Parathyroid adenoma (tissue), 2 donors: Measurements from ENCODE around the gene ZBTB18.

Experiments
- H2AFZ ChIP-seq: fragments of 300-600 bp; sonication (generic); one replicate; pipeline ENCODE4 v1.7.0; 2017; ENCODE audit warnings: antibody characterized with exemption, mild to moderate bottlenecking
- H3K27ac ChIP-seq: fragments of 300-600 bp; sonication (generic); one replicate; pipeline ENCODE4 v1.7.0; 2017
- H3K27me3 ChIP-seq: fragments of 300-600 bp; sonication (generic); one replicate; pipeline ENCODE4 v1.7.0; 2017; ENCODE audit warnings: low read length; ENCODE audit not compliant: control insufficient read depth, insufficient read depth
- H3K36me3 ChIP-seq: fragments of 300-600 bp; sonication (generic); one replicate; pipeline ENCODE4 v1.7.0; 2017; ENCODE audit warnings: low read length; ENCODE audit not compliant: control insufficient read depth, insufficient read depth
- H3K4me1 ChIP-seq: fragments of 300-600 bp; sonication (generic); one replicate; pipeline ENCODE4 v1.7.0; 2017; ENCODE audit warnings: control low read depth
- H3K4me2 ChIP-seq: fragments of 300-600 bp; sonication (generic); one replicate; pipeline ENCODE4 v1.7.0; 2017; ENCODE audit warnings: low read length
- H3K4me3 ChIP-seq: fragments of 300-600 bp; sonication (generic); one replicate; pipeline ENCODE4 v1.7.0; 2017; ENCODE audit warnings: low read depth, low read length
- H3K79me2 ChIP-seq: fragments of 300-600 bp; sonication (generic); one replicate; pipeline ENCODE4 v1.7.0; 2017; ENCODE audit warnings: control low read depth
- H3K9ac ChIP-seq: fragments of 300-600 bp; sonication (generic); one replicate; pipeline ENCODE4 v1.7.0; 2017; ENCODE audit warnings: mild to moderate bottlenecking
- H3K9me3 ChIP-seq: fragments of 300-600 bp; sonication (generic); one replicate; pipeline ENCODE4 v1.7.0; 2017; ENCODE audit warnings: low read length; ENCODE audit not compliant: control insufficient read depth
- TF ChIP-seq, protein P1 (sequence below): fragments of 300-600 bp; sonication (generic); IDR thresholded peaks from one replicate; pipeline ENCODE4 v1.7.0; 2017; ENCODE audit warnings: antibody characterized with exemption, mild to moderate bottlenecking
- donor health status: primary hyperparathyroidism.

The ZBTB18 gene

DNA sequence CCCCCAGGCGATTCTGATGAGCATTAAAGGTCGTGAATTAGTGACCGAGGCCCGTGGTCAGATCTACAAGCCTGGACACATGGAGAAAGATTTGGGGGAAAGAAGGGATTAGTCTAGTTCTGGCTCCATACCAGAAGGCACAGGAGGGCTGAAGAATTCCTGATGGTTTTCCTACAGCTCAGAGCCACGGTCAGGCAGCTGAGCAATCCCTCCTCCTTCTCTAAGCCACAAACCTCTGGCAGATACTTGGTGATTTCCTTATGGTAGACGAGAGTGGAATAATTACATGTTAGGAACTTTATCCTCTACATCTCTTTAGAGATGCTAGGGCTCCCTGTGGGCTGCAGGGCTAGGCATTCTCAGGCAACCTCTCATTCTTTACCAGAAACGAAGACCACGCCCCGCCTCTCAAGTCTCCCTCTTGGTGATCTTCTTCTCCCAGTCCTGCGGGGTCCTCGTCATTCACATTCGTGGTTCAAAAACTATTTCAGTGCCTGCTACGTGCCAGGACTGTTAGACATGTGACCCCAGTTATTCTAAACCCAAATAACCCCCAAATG lies 20.5 kb upstream of the ZBTB18 start:
- H3K27me3 ChIP-seq = no peaks in the 10 kb centered on the region
- no peak overlapping the region for H3K4me3 ChIP-seq
- H3K9me3 ChIP-seq = no peaks in the 10 kb centered on the region
- no peaks in the 10 kb centered on the region for H3K79me2 ChIP-seq
- H3K9ac ChIP-seq = no peak overlapping the region
- H2AFZ ChIP-seq = no peak overlapping the region
- no peaks in the 10 kb centered on the region for H3K36me3 ChIP-seq
- H3K27ac ChIP-seq = no peak overlapping the region
- H3K4me2 ChIP-seq = no peak overlapping the region
- H3K4me1 ChIP-seq = no peaks in the 10 kb centered on the region
- TF ChIP-seq, protein P1, sequence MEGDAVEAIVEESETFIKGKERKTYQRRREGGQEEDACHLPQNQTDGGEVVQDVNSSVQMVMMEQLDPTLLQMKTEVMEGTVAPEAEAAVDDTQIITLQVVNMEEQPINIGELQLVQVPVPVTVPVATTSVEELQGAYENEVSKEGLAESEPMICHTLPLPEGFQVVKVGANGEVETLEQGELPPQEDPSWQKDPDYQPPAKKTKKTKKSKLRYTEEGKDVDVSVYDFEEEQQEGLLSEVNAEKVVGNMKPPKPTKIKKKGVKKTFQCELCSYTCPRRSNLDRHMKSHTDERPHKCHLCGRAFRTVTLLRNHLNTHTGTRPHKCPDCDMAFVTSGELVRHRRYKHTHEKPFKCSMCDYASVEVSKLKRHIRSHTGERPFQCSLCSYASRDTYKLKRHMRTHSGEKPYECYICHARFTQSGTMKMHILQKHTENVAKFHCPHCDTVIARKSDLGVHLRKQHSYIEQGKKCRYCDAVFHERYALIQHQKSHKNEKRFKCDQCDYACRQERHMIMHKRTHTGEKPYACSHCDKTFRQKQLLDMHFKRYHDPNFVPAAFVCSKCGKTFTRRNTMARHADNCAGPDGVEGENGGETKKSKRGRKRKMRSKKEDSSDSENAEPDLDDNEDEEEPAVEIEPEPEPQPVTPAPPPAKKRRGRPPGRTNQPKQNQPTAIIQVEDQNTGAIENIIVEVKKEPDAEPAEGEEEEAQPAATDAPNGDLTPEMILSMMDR = no peak

DNA sequence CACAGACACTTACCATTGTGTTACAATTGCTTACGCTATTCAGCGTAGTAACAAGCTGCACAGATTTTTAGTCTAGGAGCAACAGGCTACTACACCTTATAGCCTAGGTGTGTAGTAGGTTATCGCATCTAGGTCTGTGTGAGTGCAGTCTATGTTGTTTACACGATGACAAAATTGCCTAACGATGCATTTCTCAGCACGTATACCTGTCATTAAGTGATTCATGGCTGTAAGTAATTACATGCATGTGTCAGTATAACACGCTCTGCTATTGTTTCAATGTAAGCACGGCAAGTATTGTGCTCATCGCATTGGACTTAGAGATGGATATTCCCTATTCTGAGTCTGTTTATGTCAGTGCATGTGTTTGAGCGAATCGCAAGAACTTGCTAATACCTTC lies 15.7 kb upstream of the ZBTB18 start:
- Histone ChIP-seq H3K27ac (no peak overlapping the region), H3K4me1 (no peaks in the 10 kb centered on the region), H3K36me3 (no peaks in the 10 kb centered on the region), H3K9me3 (no peaks in the 10 kb centered on the region), H3K27me3 (no peaks in the 10 kb centered on the region), H3K4me3 (no peak overlapping the region), H3K4me2 (no peak overlapping the region), H2AFZ (no peak overlapping the region), H3K79me2 (no peaks in the 10 kb centered on the region), H3K9ac (no peak overlapping the region)
- TF ChIP-seq, protein P1 = no peak

DNA sequence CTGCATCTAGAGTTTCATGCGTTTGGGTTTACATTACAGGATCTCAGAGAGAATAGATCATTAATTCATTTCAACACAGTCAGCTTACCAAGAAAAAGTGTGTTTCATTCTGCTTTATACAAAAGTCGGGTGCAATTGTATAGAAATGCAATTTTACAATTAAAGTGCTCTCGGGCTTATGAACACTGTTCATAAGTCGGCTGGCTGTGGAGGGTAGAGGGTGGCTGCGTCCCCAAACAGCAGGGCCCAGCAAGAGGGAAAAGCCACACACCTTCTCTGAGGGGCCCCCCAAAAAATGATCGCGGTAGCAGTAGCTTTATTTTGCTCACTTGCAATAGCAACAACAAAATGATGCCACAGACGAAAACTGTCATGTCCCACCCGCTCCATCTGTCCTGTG lies 13.8 kb upstream of the ZBTB18 start:
- Histone ChIP-seq H3K27ac (no peak overlapping the region), H3K27me3 (no peaks in the 10 kb centered on the region), H2AFZ (no peak overlapping the region), H3K9me3 (no peaks in the 10 kb centered on the region), H3K36me3 (no peaks in the 10 kb centered on the region), H3K79me2 (no peaks in the 10 kb centered on the region), H3K9ac (no peak overlapping the region), H3K4me3 (no peak overlapping the region), H3K4me2 (no peak overlapping the region), H3K4me1 (no peaks in the 10 kb centered on the region)
- TF ChIP-seq, protein P1 = no peak

DNA sequence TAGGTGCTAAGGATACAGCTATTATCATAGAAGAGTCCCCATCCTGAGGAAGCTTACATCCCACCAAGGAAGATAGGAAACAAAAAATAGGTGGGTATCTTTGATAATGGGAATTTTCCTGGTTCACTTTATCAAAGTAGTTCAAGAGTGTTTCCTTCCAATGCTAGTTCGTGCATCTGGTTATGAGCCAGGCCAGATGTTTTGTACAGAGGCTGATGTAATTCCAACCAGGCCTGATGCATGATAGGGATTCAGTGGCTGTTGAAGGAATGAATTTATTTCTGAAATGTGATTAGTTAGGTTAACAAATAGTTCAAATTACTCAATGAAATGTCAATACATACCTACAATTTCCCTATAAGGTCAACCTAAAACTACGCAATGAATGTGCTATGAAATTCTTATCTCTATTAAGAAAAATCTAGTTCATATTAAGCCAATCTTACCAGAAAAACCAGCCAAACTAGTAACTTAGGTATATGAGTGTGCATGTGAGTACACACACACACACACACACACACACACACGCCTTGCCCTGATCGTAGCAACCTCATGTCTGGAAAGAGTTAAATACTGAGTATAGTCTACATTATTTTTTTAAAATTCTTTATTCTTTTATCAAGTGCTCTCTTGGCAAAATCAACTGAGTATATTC lies 9.5 kb upstream of the ZBTB18 start:
- no peaks in the 10 kb centered on the region for H3K36me3 ChIP-seq
- no peak overlapping the region for H3K9ac ChIP-seq
- H2AFZ ChIP-seq = no peak overlapping the region
- H3K27ac ChIP-seq = no peak overlapping the region
- H3K9me3 ChIP-seq = no peaks in the 10 kb centered on the region
- no peaks in the 10 kb centered on the region for H3K79me2 ChIP-seq
- no peak overlapping the region for H3K4me3 ChIP-seq
- H3K4me1 ChIP-seq = no peaks in the 10 kb centered on the region
- TF ChIP-seq, protein P1 = no peak
- H3K4me2 ChIP-seq = no peak overlapping the region
- no peaks in the 10 kb centered on the region for H3K27me3 ChIP-seq

DNA sequence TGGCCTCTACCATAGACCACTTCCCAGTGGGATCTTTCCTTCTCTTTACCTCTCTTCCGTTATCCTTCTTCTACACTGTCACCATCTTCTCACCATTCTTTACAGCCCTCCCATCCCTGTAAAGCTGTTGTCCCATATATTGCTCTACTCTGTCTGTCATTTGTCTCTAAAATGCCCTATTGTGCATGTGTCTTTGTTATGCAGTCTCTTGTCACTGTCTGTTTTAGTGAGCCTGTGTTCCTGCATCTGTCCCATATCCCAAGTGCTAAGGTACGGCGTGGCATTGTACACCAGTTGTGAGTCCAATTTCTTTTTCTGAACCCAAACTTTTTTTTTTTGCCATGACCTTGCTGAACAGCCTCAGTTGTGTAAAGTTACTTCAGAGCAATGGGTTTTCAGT lies 8.8 kb upstream of the ZBTB18 start:
- H3K4me1 ChIP-seq = no peaks in the 10 kb centered on the region
- H3K36me3 ChIP-seq = no peaks in the 10 kb centered on the region
- no peak overlapping the region for H3K4me3 ChIP-seq
- H3K9me3 ChIP-seq = no peaks in the 10 kb centered on the region
- no peak overlapping the region for H3K27ac ChIP-seq
- H3K79me2 ChIP-seq = no peaks in the 10 kb centered on the region
- no peak overlapping the region for H3K9ac ChIP-seq
- TF ChIP-seq, protein P1 = no peak
- H3K27me3 ChIP-seq = no peaks in the 10 kb centered on the region
- no peak overlapping the region for H3K4me2 ChIP-seq
- H2AFZ ChIP-seq = no peak overlapping the region
